Left lobe of liver (tissue), 1 donor: ENCODE measurements around the gene NOMO2. TPM values are rescaled to one million over a fixed set of nuclear protein-coding genes. Genes with fewer than 3 reads are reported as not detected.

ENCODE experiments used
- total RNA-seq: library from RNA; stranded (reverse); gene quantifications from one replicate; pipeline ENCODE4 v1.2.1, GENCODE V29; 2021
- donor health status: DM: no; HTN: yes; CAD: no.

NOMO2 gene
- total RNA-seq, 1 donor from 2014 or later, result 53.3 TPM

Other genes with a start within 250 kb of the NOMO2 start
- gene NPIPA8, start 225.4 kb downstream of the NOMO2 start, total RNA-seq, result 0.35 TPM
- gene RPS15A, start 228.2 kb upstream of the NOMO2 start, total RNA-seq, result 375 TPM
- gene ARL6IP1, start 239.5 kb upstream of the NOMO2 start, total RNA-seq, result 93.3 TPM